Thyroid gland (tissue), 4 donors: ENCODE results near the gene NT5E.

ENCODE experiments used
- CTCF ChIP-seq, 6 experiments: fragments of 200-600 bp in 3 of 6; fragments of 450-650 bp in 3 of 6; sonication (generic) in 3 of 6; IDR thresholded peaks; one replicate each; pipeline ENCODE4 v1.5.1; 2016 to 2019; ENCODE audit warnings: antibody characterized with exemption in 6 of 6, mild to moderate bottlenecking in 2 of 6, inconsistent platforms in 1 of 6, moderate library complexity in 1 of 6
- POLR2A ChIP-seq, 2 donors: fragments of 450-650 bp; IDR thresholded peaks; one replicate each; pipeline ENCODE4 v1.6.1; 2017; ENCODE audit warnings: antibody characterized with exemption in 2 of 2, mild to moderate bottlenecking in 2 of 2, moderate library complexity in 1 of 2

- TF ChIP-seq POLR2A (IDR thresholded peaks at IDR 0.05), result no peak
- no peak for TF ChIP-seq CTCF (IDR thresholded peaks at IDR 0.05)
These were observed 33.1 kb upstream of the NT5E start for GRCh38 chr6:85416766-85417165.
